GM21723 (cell line): ENCODE results near the gene SEPTIN1.

Source experiments
- ATAC-seq: cut with Tn5 transposase; IDR thresholded peaks from one replicate; pipeline ENCODE4 v1.9.1; 2021; ENCODE audit warnings: mild to moderate bottlenecking, moderate library complexity; ENCODE audit not compliant: unreplicated experiment

Gene SEPTIN1

GRCh38 chr16:30382111-30382881 is at the start of gene SEPTIN1:
Gene SEPTIN1 (minus strand): TSS chr16:30382561. CDS start chr16:30382542, 19 bp downstream.
- ATAC-seq = peak; percentile 32

DNA sequence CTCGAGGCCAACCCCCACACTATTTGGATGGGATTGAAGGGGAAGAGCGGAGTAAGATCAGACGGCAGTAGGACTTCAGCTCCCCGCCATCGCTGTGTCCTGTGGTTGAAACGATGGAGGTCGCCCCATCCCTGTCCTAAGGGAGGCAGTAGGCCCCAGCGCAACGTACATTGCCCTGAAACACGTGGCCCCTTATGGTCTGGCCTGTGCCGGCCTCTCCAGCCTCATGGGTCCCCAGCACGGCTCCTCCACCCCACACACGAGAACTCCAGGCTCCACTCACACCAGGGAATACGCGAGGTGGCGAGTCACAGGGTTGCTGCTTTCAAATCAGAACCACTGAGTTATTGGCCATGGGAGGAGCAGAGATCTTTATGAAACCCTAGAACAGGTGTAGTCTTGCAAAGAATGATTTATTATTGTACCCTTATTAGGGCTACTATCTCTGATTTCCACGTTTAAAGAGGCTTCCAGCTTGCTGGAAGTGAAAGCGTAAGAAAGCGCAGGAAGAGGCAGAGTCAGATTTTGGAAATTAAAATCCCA is 48.1 kb upstream of the SEPTIN1 start:
- ATAC-seq = peak; percentile 15

DNA sequence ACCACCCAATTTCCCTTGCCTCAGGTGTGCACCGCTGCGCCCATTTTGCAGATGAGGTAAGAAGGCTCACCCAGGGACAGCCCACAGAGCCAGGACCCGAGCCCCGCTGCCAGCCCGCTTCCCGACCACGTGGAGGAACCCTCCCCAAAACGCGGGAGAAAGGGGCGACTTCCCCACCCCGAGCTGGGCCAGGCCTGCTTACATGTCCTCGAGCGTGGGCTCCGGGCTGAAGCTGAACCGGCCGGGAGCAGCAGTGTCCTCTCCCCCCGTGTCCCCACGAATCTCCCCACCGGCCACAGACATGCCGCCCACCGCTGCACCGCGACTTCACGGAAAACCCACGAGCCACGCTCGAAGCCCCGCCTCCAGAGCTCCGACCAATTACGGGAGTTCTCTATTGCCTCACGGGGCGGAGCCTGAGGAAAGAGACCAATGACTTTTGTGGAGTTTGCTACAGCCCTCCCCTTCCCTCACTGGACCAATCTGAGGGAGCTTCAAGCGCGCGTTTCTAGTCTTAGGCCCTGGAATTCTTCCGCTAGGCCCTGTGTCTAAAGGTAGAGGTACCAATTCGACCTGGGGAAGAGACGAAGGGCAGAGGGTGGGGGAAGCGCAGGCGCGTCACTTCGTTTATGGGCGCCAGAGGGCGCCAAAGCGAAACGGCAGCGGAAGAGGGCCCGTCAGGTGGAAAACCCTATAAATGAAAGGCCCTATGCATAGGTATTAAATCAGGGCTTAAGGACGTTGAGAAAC is 47.5 kb upstream of the SEPTIN1 start, which contains the start of gene DCTPP1:
DCTPP1 (minus strand) TSS at position 353 of the 750 bp plus-strand sequence; CDS start at position 303, 50 bp downstream.
- peak; percentile 97 for ATAC-seq

GRCh38 chr16:30429418-30429677 is 47.0 kb upstream of the SEPTIN1 start:
- peak; percentile 6 for ATAC-seq

GRCh38 chr16:30428055-30428454 is 45.7 kb upstream of the SEPTIN1 start:
- no peak for ATAC-seq

- ATAC-seq = no peak
Measured at GRCh38 chr16:30421010-30421409, 38.6 kb upstream of the SEPTIN1 start.

DNA sequence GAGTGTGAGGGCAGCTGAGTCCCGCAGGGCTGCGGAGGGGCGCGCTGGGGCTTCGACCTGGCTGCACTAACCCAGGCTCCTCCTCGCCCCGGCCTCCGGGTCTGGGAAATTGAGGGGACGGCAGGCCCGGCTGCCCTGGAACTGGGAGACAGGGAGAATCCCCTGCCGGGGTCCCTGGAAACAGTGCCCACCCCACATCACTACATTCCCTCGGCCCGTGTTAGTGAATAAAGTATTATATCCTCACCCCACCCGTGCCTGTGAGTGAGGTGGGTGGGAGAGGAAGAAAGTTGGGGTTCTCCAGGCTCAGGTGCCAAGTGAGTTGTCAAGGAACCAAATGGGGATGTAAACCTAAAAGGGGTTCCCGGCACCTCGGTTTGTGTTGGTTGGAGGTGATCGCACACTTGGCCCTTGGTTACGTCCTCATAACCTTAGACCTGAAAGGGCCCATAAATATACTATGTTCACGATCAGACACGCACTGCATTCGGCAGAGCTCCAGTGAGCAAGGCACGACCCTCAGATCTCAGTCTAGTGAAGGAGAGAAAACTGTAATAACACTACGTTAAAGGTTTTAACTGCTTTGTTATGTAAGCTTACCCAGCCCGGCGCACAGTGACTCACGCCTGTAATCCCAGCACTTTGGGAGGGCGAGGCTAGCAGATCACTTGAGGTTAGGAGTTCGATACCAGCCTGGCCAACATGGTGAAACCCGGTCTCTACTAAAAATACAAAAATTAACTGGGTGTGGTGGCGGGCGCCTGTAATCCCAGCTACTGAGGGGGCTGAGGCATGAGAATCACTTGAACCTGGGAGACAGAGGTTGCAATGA is 36.2 kb upstream of the SEPTIN1 start:
- no peak for ATAC-seq

DNA sequence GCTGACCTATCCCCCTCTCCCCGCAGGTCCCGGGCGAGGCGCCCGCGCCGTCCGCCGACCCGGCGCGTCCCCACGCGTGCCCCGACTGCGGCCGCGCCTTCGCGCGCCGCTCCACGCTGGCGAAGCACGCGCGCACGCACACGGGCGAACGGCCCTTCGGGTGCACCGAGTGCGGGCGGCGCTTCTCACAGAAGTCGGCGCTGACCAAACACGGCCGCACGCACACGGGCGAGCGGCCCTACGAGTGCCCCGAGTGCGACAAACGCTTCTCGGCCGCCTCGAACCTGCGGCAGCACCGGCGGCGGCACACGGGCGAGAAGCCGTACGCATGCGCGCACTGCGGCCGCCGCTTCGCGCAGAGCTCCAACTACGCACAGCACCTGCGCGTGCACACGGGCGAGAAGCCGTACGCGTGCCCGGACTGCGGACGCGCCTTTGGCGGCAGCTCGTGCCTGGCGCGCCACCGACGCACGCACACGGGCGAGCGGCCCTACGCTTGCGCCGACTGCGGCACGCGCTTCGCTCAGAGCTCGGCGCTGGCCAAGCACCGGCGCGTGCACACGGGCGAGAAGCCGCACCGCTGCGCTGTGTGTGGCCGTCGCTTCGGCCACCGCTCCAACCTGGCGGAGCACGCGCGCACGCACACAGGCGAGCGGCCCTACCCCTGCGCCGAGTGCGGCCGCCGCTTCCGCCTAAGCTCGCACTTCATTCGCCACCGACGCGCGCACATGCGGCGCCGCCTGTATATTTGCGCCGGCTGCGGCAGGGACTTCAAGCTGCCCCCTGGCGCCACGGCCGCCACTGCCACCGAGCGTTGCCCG is 35.4 kb upstream of the SEPTIN1 start:
- ATAC-seq = peak; percentile 69

- peak; percentile 20 for ATAC-seq
Measured at GRCh38 chr16:30416624-30417528, 34.5 kb upstream of the SEPTIN1 start.

DNA sequence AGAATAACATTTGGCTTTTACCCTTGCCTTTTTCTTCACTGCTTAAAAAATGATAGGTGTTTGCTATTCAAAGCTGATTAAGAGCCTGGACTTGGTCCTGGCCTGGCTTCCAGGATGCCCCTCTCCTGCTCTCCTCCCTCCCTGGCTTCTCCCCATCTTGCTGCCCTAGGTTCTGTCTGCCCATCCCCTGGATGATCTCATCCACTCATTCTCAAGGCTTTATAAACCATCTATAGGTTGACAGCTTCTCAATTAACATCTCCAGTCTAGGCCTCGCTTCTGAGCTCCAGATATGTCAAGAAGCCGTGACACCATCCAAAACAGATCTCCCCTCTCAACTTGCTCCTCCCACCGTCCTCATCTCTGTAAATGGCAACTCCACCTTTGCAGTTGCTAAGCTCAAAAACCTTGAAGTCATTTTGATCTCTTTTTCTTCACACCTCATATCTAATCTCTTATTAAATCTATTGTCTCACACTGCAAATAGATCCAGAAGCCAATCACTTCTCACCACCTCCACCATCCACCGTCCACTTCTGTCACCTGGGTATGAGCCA is 33.8 kb upstream of the SEPTIN1 start:
- no peak for ATAC-seq

DNA sequence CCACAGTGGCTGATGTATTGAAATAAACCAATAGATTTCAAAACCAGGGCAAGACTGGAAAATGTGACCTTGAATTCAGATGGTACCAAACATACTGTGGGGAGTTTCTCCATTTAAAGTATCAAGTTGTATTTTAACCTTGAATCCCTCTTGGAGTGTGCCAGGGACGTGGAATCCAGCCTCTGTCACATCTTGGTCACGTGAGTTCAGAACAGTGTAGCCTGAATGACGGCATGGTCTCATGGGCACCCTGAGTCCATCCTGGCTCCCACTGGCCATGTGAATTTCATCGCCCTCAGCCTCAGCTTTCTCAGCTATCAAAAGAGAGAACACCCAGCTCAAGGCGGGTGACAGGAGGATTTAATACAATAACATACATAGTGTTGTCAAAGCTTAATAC is 31.8 kb upstream of the SEPTIN1 start:
- ATAC-seq = no peak

GRCh38 chr16:30413112-30413806 is 30.9 kb upstream of the SEPTIN1 start:
- no peak for ATAC-seq

DNA sequence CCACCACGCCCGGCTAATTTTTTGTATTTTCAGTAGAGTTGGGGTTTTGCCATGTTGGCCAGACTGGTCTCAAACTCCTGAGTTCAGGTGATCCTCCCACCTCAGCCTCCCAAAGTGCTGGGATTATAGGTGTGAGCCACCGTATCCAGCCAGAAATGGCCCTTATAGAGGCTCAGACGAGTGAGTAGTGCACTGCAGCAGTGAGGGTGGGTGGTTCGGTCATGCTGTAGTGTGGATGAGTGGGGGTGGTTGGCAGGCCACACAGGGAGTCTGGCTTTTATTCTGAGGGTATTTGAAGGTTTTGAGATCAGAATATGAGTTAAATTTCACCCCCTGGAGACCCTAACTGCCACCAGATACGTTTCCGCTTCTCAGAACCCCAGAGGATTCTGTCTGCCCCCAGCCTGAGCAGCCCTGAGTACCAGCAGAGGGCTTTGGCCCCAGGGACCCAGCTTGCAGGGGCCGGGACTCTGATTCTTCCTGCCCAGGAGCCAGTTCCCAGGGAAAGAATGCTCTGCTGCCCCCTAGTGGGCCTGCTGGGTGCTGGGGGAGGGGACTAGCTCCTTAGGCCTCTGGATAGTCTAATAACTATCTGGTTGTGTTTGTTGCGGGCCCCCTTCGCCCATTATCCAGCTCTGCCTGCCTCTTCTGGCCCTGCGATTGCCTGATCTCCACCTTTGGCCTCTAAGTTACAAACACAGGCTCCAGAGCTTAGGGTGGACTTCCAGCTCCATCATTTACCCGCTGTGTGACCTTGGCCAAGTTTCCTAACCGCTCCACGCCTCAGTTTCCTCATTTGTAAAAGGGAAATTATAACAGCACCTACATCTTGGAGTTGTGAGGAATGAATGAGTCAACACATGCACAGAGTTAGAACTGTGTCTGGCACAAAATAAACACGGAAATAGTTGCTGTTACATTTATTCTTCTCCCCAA is 27.0 kb upstream of the SEPTIN1 start:
- no peak for ATAC-seq

- ATAC-seq = no peak
Measured at GRCh38 chr16:30407804-30408534, 25.6 kb upstream of the SEPTIN1 start.

DNA sequence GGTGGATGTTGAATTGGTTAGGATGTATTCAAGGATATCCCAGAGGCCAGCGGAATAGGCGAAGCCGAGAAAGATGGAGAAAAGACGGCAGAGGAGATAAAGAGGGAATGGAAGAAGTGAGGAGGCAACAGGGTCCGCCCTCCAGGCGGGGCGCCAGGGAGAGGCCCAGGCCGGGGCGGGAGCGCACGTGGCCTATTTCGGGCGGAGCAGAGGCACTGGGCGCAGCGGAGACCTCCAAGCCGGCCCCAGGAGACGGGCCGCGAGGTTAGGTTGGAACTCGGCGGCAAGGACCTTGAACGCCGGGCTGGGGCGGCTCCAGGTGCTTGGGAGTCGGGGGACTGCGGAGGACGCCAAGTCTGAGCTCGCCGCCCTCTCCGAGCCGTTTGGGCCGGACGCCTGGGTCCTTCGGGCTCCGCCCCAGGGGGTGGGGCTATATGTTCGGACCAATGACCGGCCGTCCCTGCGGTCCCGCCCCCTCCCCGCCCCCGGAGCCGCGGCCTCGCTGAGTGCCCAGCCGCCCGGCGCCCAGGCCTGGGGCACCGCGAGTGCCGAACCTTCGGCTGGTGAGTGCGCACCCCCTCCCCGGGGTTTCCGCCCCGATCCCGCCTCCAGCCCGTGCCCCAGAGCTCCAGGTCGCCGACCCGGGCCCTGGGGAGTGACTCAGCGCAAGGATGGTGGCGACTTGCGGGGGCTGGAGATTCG is 24.9 kb upstream of the SEPTIN1 start, which contains the start of gene ZNF771:
ZNF771 (plus strand) TSS at position 505 of the 702 bp plus-strand sequence. CDS start 448 bp downstream, outside the sequence.
- peak; percentile 82 for ATAC-seq

DNA sequence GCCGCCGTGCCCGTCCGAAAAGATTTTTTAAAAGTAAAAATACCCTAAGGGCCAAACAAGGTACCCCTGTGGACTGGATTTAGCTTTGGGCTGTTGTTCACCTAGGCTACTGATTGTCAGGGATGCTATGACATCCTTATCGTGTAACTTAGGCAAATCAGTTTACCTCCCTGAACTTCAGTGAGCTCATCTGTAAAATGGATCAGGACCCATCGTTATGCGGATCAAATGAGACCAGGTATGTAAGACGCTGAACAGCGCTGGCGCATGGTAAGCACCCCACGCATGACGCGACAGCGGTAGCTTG is 24.4 kb upstream of the SEPTIN1 start:
- peak; percentile 15 for ATAC-seq
